ENCODE measurements around the gene BUB1B.

GRCh38 chr15:40162552-40162951, 1.7 kb downstream of the BUB1B start:
- TF ChIP-seq CTCF (IDR thresholded peaks at IDR 0.05) = no peak
- TF ChIP-seq POLR2AphosphoS5 (IDR thresholded peaks at IDR 0.05; ENCODE audit: low read depth, low read length) = no peak
- no peak for TF ChIP-seq REST (IDR thresholded peaks at IDR 0.05; ENCODE audit: insufficient read depth in 1 of 2, low read depth in 2 of 2, low read length in 1 of 2)
- TF ChIP-seq SIN3A (IDR thresholded peaks at IDR 0.05; ENCODE audit: borderline replicate concordance, insufficient read depth, low read depth, low read length) = no peak

All from Panc1 (cell line).